K562 (cell line): ENCODE measurements around the gene ZNF467. TPM values are rescaled to one million over a fixed set of nuclear protein-coding genes. Genes with fewer than 3 reads are reported as not detected.

Source experiments
- BRD4 ChIP-seq: fragments of 200-600 bp; sonication (generic); IDR thresholded peaks from 2 replicates; pipeline ENCODE4 v1.6.1; 2017; ENCODE audit warnings: inconsistent platforms
- DNMT1 ChIP-seq: fragments of 450-650 bp; IDR thresholded peaks from 2 replicates; pipeline ENCODE4 v1.6.1; 2016; ENCODE audit warnings: antibody characterized with exemption, mild to moderate bottlenecking
- ELK3 ChIP-seq: fragments of 450-650 bp; formaldehyde crosslinking; IDR thresholded peaks from 2 replicates; pipeline ENCODE4 v1.4.0; 2020; ENCODE audit warnings: mild to moderate bottlenecking
- MAFG ChIP-seq: fragments of 450-650 bp; conservative IDR thresholded peaks from 2 replicates; pipeline ENCODE4 v1.6.1; 2016; ENCODE audit warnings: missing genetic modification characterization, missing compliant biosample characterization
- MTA3 ChIP-seq: fragments of 450-650 bp; formaldehyde crosslinking; IDR thresholded peaks from 2 replicates; pipeline ENCODE4 v1.6.1; 2017; ENCODE audit warnings: mild to moderate bottlenecking, borderline replicate concordance
- MYC ChIP-seq, 2 experiments: fragments of 250-450 bp in 1 of 2; sonication (Bioruptor Pico) in 1 of 2; IDR thresholded peaks; 2 replicates each; pipeline versions ENCODE4 v1.5.1 to v1.6.1; 2012 to 2021; ENCODE audit warnings: low read depth in 2 of 2, borderline replicate concordance in 1 of 2, improper control_type of control experiment in 1 of 2, low read length in 1 of 2, mild to moderate bottlenecking in 1 of 2, moderate library complexity in 1 of 2
- PHB ChIP-seq: fragments of 250-450 bp; sonication (Bioruptor Pico); IDR thresholded peaks from 2 replicates; pipeline ENCODE4 v1.5.0; 2021
- PHF21A ChIP-seq: fragments of 450-650 bp; IDR thresholded peaks from 2 replicates; pipeline ENCODE4 v1.6.1; 2017; ENCODE audit warnings: low read depth, borderline replicate concordance
- PTBP1 ChIP-seq: fragments of 200-400 bp; formaldehyde crosslinking; IDR thresholded peaks from 2 replicates; pipeline ENCODE4 v1.6.1; 2017; ENCODE audit warnings: low read depth, low read length
- RBM22 ChIP-seq: fragments of 200-400 bp; formaldehyde crosslinking; IDR thresholded peaks from 2 replicates; pipeline ENCODE4 v1.6.1; 2018; ENCODE audit warnings: low read length, low read depth; ENCODE audit not compliant: poor library complexity, severe bottlenecking
- TBL1XR1 ChIP-seq, 2 experiments: IDR thresholded peaks; 2 replicates each; pipeline ENCODE4 v1.6.1; 2012; ENCODE audit warnings: improper control_type of control experiment in 2 of 2, low read length in 2 of 2, mild to moderate bottlenecking in 1 of 2
- TCF7 ChIP-seq: sonication (generic); IDR thresholded peaks from 2 replicates; pipeline ENCODE4 v1.6.1; 2016; ENCODE audit warnings: antibody characterized with exemption, borderline replicate concordance
- ZNF133 ChIP-seq: fragments of 250-450 bp; sonication (Bioruptor Pico); IDR thresholded peaks from 2 replicates; pipeline ENCODE4 v1.4.0; 2020; ENCODE audit warnings: mild to moderate bottlenecking
- ZNF586 ChIP-seq: fragments of 450-650 bp; formaldehyde crosslinking; conservative IDR thresholded peaks from 2 replicates; pipeline ENCODE4 v1.4.0; 2020; ENCODE audit warnings: mild to moderate bottlenecking, moderate library complexity
- ZNF740 ChIP-seq, 3 experiments: fragments of 200-800 bp in 1 of 3; sonication (Bioruptor generic) in 1 of 3; sonication (generic) in 1 of 3; formaldehyde crosslinking in 1 of 3; IDR thresholded peaks; 2 replicates each; pipeline versions ENCODE4 v1.6.1 to v1.8.0; 2016 to 2022; ENCODE audit warnings: mild to moderate bottlenecking in 2 of 3, missing compliant biosample characterization in 2 of 3, missing genetic modification characterization in 2 of 3, missing genetic modification reagents in 1 of 3
- ZNF766 ChIP-seq: fragments of 200-800 bp; sonication (Bioruptor generic); conservative IDR thresholded peaks from 2 replicates; pipeline ENCODE4 v1.6.1; 2016; ENCODE audit warnings: missing genetic modification characterization, missing compliant biosample characterization
- polyA plus RNA-seq, 8 experiments: library from polyadenylated mRNA; depleted of rRNA in 4 of 8; stranded (reverse) in 5 of 8; unstranded in 3 of 8; fragments of >200 nt; fragmentation: Nextera tagmentation in 2 of 8; fragmentation: Illumina TruSeq in 1 of 8; extraction: Ambion mirVana in 2 of 8; extraction: Trizol in 1 of 8; gene quantifications; 2 replicates each; pipeline versions ENCODE4 v1.2.1 to v1.2.3, GENCODE V29; 2011 to 2014; ENCODE audit warnings: inconsistent platforms in 1 of 8, missing spikeins in 1 of 8
- total RNA-seq, 7 experiments: library from RNA; depleted of rRNA in 6 of 7; stranded (reverse); fragments of >200 nt in 6 of 7; fragmentation: Illumina TruSeq in 2 of 7; extraction: Trizol in 2 of 7; gene quantifications; 2 replicates each; pipeline versions ENCODE4 v1.2.1 to v1.2.3, GENCODE V29; 2011 to 2021; ENCODE audit warnings: low replicate concordance in 1 of 7
- TF ChIP-seq, protein P1 (sequence below): fragments of 250-450 bp; sonication (Bioruptor Pico); IDR thresholded peaks from 2 replicates; pipeline ENCODE4 v1.4.0; 2020
- TF ChIP-seq, protein P2 (sequence below), 3 experiments: IDR thresholded peaks in 2 of 3; conservative IDR thresholded peaks in 1 of 3; 2 replicates each; pipeline ENCODE4 v1.5.1; 2011 to 2012; ENCODE audit warnings: low read length in 3 of 3, mild to moderate bottlenecking in 3 of 3, control low read depth in 2 of 3, improper control_type of control experiment in 1 of 3, inconsistent platforms in 1 of 3, low read depth in 1 of 3, mixed read lengths in 1 of 3, moderate library complexity in 1 of 3; ENCODE audit not compliant: insufficient read depth in 2 of 3

Gene ZNF467
- total and polyA plus RNA-seq, 9 of the 15 experiments (the other 6 are each of a cell fraction or from before 2014, with no cell fraction given), result 0.32 to 14.2 (median 1.7) TPM

- TF ChIP-seq, protein P1, sequence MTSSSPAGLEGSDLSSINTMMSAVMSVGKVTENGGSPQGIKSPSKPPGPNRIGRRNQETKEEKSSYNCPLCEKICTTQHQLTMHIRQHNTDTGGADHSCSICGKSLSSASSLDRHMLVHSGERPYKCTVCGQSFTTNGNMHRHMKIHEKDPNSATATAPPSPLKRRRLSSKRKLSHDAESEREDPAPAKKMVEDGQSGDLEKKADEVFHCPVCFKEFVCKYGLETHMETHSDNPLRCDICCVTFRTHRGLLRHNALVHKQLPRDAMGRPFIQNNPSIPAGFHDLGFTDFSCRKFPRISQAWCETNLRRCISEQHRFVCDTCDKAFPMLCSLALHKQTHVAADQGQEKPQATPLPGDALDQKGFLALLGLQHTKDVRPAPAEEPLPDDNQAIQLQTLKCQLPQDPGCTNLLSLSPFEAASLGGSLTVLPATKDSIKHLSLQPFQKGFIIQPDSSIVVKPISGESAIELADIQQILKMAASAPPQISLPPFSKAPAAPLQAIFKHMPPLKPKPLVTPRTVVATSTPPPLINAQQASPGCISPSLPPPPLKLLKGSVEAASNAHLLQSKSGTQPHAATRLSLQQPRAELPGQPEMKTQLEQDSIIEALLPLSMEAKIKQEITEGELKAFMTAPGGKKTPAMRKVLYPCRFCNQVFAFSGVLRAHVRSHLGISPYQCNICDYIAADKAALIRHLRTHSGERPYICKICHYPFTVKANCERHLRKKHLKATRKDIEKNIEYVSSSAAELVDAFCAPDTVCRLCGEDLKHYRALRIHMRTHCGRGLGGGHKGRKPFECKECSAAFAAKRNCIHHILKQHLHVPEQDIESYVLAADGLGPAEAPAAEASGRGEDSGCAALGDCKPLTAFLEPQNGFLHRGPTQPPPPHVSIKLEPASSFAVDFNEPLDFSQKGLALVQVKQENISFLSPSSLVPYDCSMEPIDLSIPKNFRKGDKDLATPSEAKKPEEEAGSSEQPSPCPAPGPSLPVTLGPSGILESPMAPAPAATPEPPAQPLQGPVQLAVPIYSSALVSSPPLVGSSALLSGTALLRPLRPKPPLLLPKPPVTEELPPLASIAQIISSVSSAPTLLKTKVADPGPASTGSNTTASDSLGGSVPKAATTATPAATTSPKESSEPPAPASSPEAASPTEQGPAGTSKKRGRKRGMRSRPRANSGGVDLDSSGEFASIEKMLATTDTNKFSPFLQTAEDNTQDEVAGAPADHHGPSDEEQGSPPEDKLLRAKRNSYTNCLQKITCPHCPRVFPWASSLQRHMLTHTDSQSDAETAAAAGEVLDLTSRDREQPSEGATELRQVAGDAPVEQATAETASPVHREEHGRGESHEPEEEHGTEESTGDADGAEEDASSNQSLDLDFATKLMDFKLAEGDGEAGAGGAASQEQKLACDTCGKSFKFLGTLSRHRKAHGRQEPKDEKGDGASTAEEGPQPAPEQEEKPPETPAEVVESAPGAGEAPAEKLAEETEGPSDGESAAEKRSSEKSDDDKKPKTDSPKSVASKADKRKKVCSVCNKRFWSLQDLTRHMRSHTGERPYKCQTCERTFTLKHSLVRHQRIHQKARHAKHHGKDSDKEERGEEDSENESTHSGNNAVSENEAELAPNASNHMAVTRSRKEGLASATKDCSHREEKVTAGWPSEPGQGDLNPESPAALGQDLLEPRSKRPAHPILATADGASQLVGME, result no peak
- TF ChIP-seq ELK3 (CRISPR knock-in tag) (no peak), ZNF586 (CRISPR knock-in tag) (no peak), TBL1XR1 (IDR thresholded peaks at IDR 0.05; ENCODE audit: low read length in 2 of 2) (no peak), ZNF740 (CRISPR knock-in tag; IDR thresholded peaks at IDR 0.05) (0 out of 2 replicates have a peak, but pooled peaks have one; percentile 38), ZNF740 (tag; IDR thresholded peaks at IDR 0.05) (no peak), ZNF133 (no peak), DNMT1 (no peak), TCF7 (no peak), PHF21A (no peak), ZNF766 (CRISPR knock-in tag) (no peak), MTA3 (no peak), PTBP1 (no peak), MYC (IDR thresholded peaks at IDR 0.05; ENCODE audit: low read depth, low read length) (no peak), MYC (CRISPR knock-in tag; IDR thresholded peaks at IDR 0.05; ENCODE audit: borderline replicate concordance, low read depth) (no peak), RBM22 (no peak), MAFG (no peak), PHB (CRISPR knock-in tag) (no peak), BRD4 (no peak)
- TF ChIP-seq, protein P2, sequence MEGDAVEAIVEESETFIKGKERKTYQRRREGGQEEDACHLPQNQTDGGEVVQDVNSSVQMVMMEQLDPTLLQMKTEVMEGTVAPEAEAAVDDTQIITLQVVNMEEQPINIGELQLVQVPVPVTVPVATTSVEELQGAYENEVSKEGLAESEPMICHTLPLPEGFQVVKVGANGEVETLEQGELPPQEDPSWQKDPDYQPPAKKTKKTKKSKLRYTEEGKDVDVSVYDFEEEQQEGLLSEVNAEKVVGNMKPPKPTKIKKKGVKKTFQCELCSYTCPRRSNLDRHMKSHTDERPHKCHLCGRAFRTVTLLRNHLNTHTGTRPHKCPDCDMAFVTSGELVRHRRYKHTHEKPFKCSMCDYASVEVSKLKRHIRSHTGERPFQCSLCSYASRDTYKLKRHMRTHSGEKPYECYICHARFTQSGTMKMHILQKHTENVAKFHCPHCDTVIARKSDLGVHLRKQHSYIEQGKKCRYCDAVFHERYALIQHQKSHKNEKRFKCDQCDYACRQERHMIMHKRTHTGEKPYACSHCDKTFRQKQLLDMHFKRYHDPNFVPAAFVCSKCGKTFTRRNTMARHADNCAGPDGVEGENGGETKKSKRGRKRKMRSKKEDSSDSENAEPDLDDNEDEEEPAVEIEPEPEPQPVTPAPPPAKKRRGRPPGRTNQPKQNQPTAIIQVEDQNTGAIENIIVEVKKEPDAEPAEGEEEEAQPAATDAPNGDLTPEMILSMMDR (IDR thresholded peaks at IDR 0.05 in 2 of 3, conservative IDR thresholded peaks at IDR 0.05 in 1 of 3; ENCODE audit: insufficient read depth in 2 of 3, low read depth in 1 of 3, low read length in 3 of 3), result peak in 1 of 3 experiments; percentile 11; a peak in 1 of 6 replicates
These were observed 12.0 kb upstream of the ZNF467 start (continued) for GRCh38 chr7:149785402-149785801.
